Activated CD4-positive, alpha-beta T cell treated with anti-CD3 and anti-CD28 coated beads, Interleukin-2, amount 10 ng/mL, durations not matched to agents 24 days and 14 days (primary cell): ENCODE data around the gene SLC3A2. TPM values are rescaled to one million over a fixed set of nuclear protein-coding genes. Genes with fewer than 3 reads are reported as not detected.
"Not testable (repeated sequence)": the region's sequence is repeated elsewhere in the genome, so short reads cannot be mapped to it uniquely, and the experiment has no call there.

Experiments used
- DNase-seq: peaks from one replicate; pipeline ENCODE4 v3.0.0; 2022
- H3K27ac Mint-ChIP-seq: one replicate; pipeline ENCODE4 v1.8.0; 2022; ENCODE audit warnings: mild to moderate bottlenecking, mixed read lengths
- H3K27me3 Mint-ChIP-seq: one replicate; pipeline ENCODE4 v1.8.0; 2022; ENCODE audit warnings: mixed read lengths
- H3K36me3 Mint-ChIP-seq: one replicate; pipeline ENCODE4 v1.8.0; 2022; ENCODE audit warnings: low read depth, mild to moderate bottlenecking, mixed read lengths
- H3K4me1 Mint-ChIP-seq: one replicate; pipeline ENCODE4 v1.8.0; 2021; ENCODE audit warnings: mixed read lengths
- H3K4me3 Mint-ChIP-seq: one replicate; pipeline ENCODE4 v1.8.0; 2022; ENCODE audit warnings: mild to moderate bottlenecking, moderate library complexity, mixed read lengths
- H3K9me3 Mint-ChIP-seq: one replicate; pipeline ENCODE4 v1.8.0; 2021; ENCODE audit warnings: mixed read lengths
- intact Hi-C: fragments of 100-400 bp; cut with micrococcal nuclease; formaldehyde crosslinking; loops from one replicate; pipeline ENCODE4 v1.15.1; 2023
- total RNA-seq: library from RNA; stranded (reverse); gene quantifications from 2 replicates; pipeline ENCODE4 v1.2.3, GENCODE V29; 2022

The SLC3A2 gene
- 364 and 379 TPM in 2 replicates for total RNA-seq

DNA sequence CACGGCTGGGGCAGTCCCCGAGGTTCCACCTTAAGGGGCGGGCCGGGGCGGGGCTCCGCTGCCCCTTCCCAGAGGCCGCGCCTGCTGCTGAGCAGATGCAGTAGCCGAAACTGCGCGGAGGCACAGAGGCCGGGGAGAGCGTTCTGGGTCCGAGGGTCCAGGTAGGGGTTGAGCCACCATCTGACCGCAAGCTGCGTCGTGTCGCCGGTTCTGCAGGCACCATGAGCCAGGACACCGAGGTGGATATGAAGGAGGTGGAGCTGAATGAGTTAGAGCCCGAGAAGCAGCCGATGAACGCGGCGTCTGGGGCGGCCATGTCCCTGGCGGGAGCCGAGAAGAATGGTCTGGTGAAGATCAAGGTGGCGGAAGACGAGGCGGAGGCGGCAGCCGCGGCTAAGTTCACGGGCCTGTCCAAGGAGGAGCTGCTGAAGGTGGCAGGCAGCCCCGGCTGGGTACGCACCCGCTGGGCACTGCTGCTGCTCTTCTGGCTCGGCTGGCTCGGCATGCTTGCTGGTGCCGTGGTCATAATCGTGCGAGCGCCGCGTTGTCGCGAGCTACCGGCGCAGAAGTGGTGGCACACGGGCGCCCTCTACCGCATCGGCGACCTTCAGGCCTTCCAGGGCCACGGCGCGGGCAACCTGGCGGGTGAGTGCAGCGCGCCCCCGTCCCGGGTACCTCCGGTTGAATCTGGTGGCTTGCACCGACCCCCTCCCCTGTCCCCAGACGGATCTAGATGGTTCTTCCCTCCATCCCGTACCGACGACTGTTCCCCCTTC is at the start of gene SLC3A2:
TSS of gene SLC3A2 (plus strand) at position 94 of the 776 bp plus-strand sequence. CDS start at position 222, 128 bp downstream.
- peaks cover 68% of the 10 kb centered on the region for H3K36me3 Mint-ChIP-seq
- peak within 1 kb of the TSS; percentile 100 for H3K4me3 Mint-ChIP-seq
- intact Hi-C loops: loop anchor here (1.0 to 10.0 kb wide), 15 partner anchors 25 to 1304 kb away; partner anchors contain the start of genes EML3, MARK2, NXF1 and ROM1
- DNase-seq: peak; percentile 95
- H3K4me1 Mint-ChIP-seq: peaks cover 53% of the 10 kb centered on the region
- H3K27me3 Mint-ChIP-seq: peaks cover 1% of the 10 kb centered on the region
- peak within 1 kb of the TSS; percentile 100 for H3K27ac Mint-ChIP-seq
- H3K9me3 Mint-ChIP-seq: no peaks in the 10 kb centered on the region

- Mint-ChIP-seq H3K27ac (peak overlapping the region; percentile 97), H3K27me3 (no peaks in the 10 kb centered on the region), H3K36me3 (peaks cover 39% of the 10 kb centered on the region), H3K4me1 (peaks cover 34% of the 10 kb centered on the region), H3K9me3 (no peaks in the 10 kb centered on the region), H3K4me3 (peak overlapping the region; percentile 89)
- DNase-seq: no peak
- intact Hi-C loops: loop anchor here (1.0 to 5.0 kb wide), 2 partner anchors 26 to 239 kb away; partner anchors contain the start of genes NXF1 and TUT1
These were observed 49.7 kb upstream of the SLC3A2 start for GRCh38 chr11:62830904-62831519.

GRCh38 chr11:62831520-62832335 is 49.0 kb upstream of the SLC3A2 start, which contains the start of gene STX5:
STX5 (minus strand) TSS chr11:62832051; CDS start chr11:62831243, 808 bp downstream.
- Mint-ChIP-seq H3K9me3 (no peaks in the 10 kb centered on the region), H3K27ac (peak within 1 kb of the TSS; percentile 97), H3K36me3 (peaks cover 44% of the 10 kb centered on the region), H3K4me3 (peak within 1 kb of the TSS; percentile 89), H3K27me3 (no peaks in the 10 kb centered on the region), H3K4me1 (peaks cover 38% of the 10 kb centered on the region)
- peak; percentile 100 for DNase-seq
- intact Hi-C loops: loop anchor here (1.0 to 5.0 kb wide), 7 partner anchors 10 to 239 kb away; partner anchors contain the start of genes NXF1, TAF6L, TMEM179B and TMEM223

DNA sequence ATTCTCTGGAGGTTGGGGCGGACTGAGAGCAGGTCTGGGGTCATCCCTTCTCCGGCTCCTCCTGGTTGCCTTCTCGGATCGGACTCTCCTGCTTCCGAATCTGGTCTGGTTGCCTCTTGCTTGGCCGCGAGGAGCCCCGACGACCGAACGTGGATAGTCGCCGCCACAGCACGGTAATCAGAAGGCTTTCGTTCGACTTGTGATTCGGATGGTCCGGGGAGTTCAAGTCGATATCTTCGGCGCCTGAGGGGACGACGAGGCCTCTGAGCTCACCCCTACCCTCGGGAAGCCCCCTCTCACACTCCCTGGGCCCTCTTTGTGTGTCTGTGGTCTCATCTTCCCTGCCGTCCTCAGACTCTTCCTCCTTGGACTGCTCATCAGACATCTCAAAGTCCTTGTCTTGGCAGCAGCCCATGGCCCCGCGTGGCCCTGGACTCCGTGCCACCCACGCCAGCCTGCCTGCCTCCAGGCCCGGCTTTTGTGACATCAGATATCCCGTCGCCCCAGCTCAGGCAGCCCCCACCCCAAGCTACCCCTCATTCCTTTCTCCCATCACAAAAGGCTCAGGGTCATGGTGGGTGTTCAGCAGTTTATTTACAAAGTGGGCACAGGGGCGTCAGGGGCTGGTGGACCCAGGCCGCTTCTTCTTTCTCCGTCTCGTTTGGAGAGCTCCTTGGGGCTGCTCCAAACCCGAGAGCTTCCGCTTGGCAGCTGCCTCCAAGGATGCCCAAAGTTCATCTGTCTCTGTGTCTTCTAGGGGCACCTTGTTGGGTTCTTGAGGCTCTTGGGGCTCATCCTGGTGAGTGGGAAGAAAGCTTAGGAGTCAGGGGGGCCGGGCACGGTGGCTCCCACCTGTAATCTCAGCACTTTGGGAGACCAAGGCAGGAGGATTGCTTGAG is 48.1 kb upstream of the SLC3A2 start, which contains the start of gene TEX54:
TSS of gene TEX54 (minus strand) at position 506 of the 899 bp plus-strand sequence.
- intact Hi-C loops: loop anchor here (1.0 to 5.0 kb wide), 6 partner anchors 9 to 240 kb away; partner anchors contain the start of genes TAF6L, TMEM179B, TMEM223 and TUT1
- no peak for DNase-seq
- H3K4me3 Mint-ChIP-seq: peak within 1 kb of the TSS; percentile 89

GRCh38 chr11:62835336-62835735 is 45.4 kb upstream of the SLC3A2 start:
- Mint-ChIP-seq H3K27me3 (no peaks in the 10 kb centered on the region), H3K4me3 (no peak overlapping the region), H3K36me3 (peaks cover 48% of the 10 kb centered on the region), H3K4me1 (peaks cover 44% of the 10 kb centered on the region), H3K27ac (no peak overlapping the region), H3K9me3 (no peaks in the 10 kb centered on the region)
- DNase-seq: no peak
- intact Hi-C loops: no loop called here

More for the DNA sequence above, 48.1 kb upstream of the SLC3A2 start, which contains the start of gene TEX54:
- Mint-ChIP-seq H3K4me1 (peaks cover 40% of the 10 kb centered on the region), H3K27me3 (no peaks in the 10 kb centered on the region), H3K36me3 (peaks cover 41% of the 10 kb centered on the region), H3K27ac (peak within 1 kb of the TSS; percentile 97), H3K9me3 (no peaks in the 10 kb centered on the region)

- intact Hi-C loops: loop anchor here (1.0 to 2.0 kb wide), 5 partner anchors 18 to 68 kb away; partner anchors contain the start of genes NXF1, TAF6L and TMEM179B
- Mint-ChIP-seq H3K4me1 (peaks cover 35% of the 10 kb centered on the region), H3K36me3 (peaks cover 34% of the 10 kb centered on the region), H3K27me3 (no peaks in the 10 kb centered on the region), H3K27ac (no peak within 1 kb of the TSS), H3K4me3 (no peak within 1 kb of the TSS), H3K9me3 (no peaks in the 10 kb centered on the region)
- DNase-seq: peak; percentile 98
These were observed 41.4 kb upstream of the SLC3A2 start, which contains the start of gene WDR74 for GRCh38 chr11:62839050-62839945. WDR74 (minus strand) TSS chr11:62839590; CDS start chr11:62839570, 20 bp downstream.

DNA sequence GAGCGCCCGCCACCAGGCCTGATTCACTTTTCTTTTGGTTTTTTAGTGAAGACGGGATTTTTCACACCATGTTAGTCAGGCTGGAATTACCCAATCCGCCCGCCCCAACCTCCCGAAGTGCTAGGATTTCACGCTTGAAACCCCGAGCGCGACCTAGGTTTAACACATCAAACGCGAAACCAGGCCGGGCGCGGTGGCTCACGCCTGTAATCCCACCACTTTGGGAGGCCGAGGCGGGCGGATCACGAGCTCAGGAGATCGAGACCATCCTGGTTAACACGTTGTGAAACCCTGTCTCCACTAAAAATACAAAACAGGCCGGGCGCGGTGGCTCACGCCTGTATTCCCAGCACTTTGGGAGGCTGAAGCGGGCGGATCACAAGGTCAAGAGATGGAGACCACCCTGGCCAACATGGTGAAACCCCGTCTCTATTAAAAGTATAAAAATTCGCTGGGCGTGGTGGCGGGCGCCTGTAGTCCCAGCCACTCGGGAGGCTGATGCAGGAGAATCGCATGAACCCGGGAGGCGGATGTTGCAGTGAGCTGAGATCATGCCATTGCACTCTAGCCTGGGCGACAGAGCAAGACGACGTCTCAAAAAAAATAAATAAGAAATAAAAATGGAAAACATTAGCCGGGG is 39.9 kb upstream of the SLC3A2 start:
- intact Hi-C loops: loop anchor here (1.0 to 5.0 kb wide), 5 partner anchors 9 to 284 kb away; partner anchors contain the start of genes C11orf98, CSKMT, HNRNPUL2 and STX5

GRCh38 chr11:62841361-62842170 is 39.1 kb upstream of the SLC3A2 start:
- DNase-seq: peak; percentile 95
- H3K27me3 Mint-ChIP-seq: no peaks in the 10 kb centered on the region
- peaks cover 15% of the 10 kb centered on the region for H3K36me3 Mint-ChIP-seq
- H3K9me3 Mint-ChIP-seq: no peaks in the 10 kb centered on the region
- no peak overlapping the region for H3K4me3 Mint-ChIP-seq
- no peak overlapping the region for H3K27ac Mint-ChIP-seq
- peaks cover 26% of the 10 kb centered on the region for H3K4me1 Mint-ChIP-seq
- intact Hi-C loops: loop anchor here (1.0 to 5.0 kb wide), 6 partner anchors 9 to 284 kb away; partner anchors contain the start of genes C11orf98, CSKMT, HNRNPUL2 and STX5

More for the DNA sequence above, 39.9 kb upstream of the SLC3A2 start:
- H3K9me3 Mint-ChIP-seq, H3K27ac Mint-ChIP-seq, H3K4me3 Mint-ChIP-seq, H3K27me3 Mint-ChIP-seq: not testable (repeated sequence)
- Mint-ChIP-seq H3K36me3 (peaks cover 20% of the 10 kb centered on the region), H3K4me1 (peaks cover 28% of the 10 kb centered on the region)
- peak; percentile 93 for DNase-seq

- H3K4me3 Mint-ChIP-seq: no peak overlapping the region
- peaks cover 14% of the 10 kb centered on the region for H3K36me3 Mint-ChIP-seq
- no peaks in the 10 kb centered on the region for H3K27me3 Mint-ChIP-seq
- H3K9me3 Mint-ChIP-seq: no peaks in the 10 kb centered on the region
- DNase-seq: peak; percentile 84
- peaks cover 24% of the 10 kb centered on the region for H3K4me1 Mint-ChIP-seq
- H3K27ac Mint-ChIP-seq: no peak overlapping the region
- intact Hi-C loops: loop anchor here (1.0 to 5.0 kb wide), 4 partner anchors 13 to 285 kb away; partner anchors contain the start of genes C11orf98, CSKMT, HNRNPUL2 and TTC9C
These were observed 38.4 kb upstream of the SLC3A2 start for GRCh38 chr11:62842171-62842741.

DNA sequence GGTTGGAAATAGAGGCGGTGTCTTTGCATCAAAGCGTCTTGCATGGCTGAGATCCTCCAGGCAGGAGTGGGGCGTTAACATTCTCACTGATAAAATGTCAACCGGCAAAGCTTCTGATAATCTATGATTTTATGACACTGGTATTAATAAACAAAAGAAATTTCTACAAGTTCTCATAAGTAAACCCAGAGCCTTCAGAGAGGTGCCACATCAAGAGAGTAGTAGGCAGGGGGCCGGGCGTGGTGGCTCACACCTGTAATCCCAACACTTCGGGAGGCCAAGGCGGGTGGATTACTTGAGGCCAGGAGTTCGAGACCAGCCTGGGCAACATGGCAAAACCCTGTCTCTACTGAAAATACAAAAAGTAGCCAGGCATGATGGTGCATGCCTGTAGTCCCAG is 37.8 kb upstream of the SLC3A2 start:
- H3K4me1 Mint-ChIP-seq: peaks cover 19% of the 10 kb centered on the region
- intact Hi-C loops: loop anchor here (1.0 to 5.0 kb wide), 4 partner anchors 12 to 286 kb away; partner anchors contain the start of genes C11orf98, CSKMT, HNRNPUL2 and TTC9C
- H3K27ac Mint-ChIP-seq, H3K36me3 Mint-ChIP-seq, H3K27me3 Mint-ChIP-seq, DNase-seq, H3K4me3 Mint-ChIP-seq, H3K9me3 Mint-ChIP-seq: not testable (repeated sequence)
